T follicular helper cell (primary cell): ENCODE results near the gene NR3C1.
"Not testable (repeated sequence)": the region's sequence is repeated elsewhere in the genome, so short reads cannot be mapped to it uniquely, and the experiment has no call there.

ENCODE experiments used
- DNase-seq: peaks from one replicate; pipeline ENCODE4 v3.0.0-alpha.2; 2020; ENCODE audit warnings: low read depth

The NR3C1 gene

GRCh38 chr5:143336485-143336884 lies 67.0 kb downstream of the NR3C1 start:
- DNase-seq, result no peak

GRCh38 chr5:143334903-143335302 lies 68.6 kb downstream of the NR3C1 start:
- DNase-seq, result no peak

DNA sequence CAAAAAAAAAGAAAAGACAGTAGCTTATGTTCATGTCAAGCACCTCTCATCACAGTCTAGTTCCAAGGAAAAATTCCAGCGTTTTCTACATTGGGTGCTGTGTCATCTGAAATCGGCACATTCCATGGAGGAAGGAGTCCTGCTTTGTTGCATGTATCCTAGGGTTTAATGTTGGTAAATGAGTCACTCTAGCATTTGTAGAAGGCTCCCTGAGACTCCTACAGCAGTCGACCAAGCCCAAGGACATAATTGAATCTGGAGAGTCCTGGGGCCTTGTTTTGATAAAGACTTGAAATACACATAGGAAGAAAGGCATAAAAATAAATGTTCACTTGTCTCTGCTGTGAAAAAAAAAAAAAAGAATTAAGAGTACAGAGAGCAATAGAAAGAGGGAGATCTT lies 69.1 kb downstream of the NR3C1 start:
- not testable (repeated sequence) for DNase-seq

DNA sequence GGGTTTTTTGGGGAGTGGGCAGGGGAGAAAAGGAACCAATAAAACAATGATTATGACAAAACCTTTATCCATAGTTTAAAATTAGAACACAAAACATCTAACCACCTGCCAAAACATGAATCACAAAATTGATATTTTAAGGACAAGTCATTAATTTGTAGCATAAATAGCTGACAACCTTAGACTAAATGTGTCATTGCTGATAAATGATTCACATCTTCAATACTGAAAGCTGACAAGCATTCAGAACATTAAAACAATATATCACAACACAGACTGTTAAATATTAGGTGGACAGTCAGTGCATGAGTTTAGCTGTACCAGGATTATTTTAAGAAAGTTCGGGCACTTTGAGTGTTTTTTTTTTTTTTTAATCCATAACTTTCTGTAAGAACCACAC lies 71.5 kb downstream of the NR3C1 start:
- no peak for DNase-seq

DNA sequence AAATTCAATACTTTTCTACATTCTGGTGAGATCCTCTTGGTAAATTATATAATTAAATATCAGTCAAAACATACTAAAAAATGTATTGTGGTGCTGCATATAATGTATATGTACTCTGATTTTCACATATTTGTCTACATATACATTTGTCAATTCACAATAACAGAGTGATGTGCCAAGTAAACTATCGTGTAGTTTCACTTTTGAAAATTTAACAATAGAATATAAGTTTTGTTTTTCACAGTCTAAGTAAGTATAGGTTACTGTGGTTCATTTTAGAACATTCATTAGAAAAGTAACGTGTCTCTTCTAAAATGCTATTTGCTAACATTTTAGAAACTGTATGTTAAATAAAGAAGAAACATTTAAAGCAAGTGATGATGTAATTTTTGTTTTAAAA lies 73.6 kb downstream of the NR3C1 start:
- no peak for DNase-seq

DNA sequence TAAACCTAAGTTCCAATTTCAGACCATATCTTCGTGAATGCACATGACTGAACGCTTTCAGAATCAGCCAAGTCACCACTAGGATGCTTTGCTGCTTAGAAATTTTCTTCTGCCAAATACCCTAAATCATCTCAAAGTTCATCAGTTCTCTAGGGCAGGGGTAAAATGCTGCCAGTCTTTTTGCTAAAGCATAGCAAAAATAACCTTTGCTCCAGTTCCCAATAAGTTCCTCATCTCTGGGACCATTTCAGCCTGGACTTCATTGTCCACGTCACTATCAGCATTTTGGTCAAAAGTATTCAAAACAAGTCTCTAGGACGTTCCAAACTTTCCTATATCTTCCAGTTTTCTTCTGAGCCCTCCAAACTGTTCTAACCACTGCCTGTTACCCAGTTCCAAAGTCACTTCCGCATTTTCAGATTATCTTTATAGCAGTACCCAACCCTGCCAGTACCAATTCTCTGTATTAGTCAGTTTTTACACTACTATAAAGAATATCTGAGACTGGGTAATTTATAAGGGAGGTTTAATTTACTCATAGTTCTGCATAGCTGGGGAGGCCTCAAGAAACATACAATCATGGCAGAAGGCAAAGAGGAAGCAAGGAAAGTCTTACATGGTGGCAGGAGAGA lies 74.8 kb downstream of the NR3C1 start:
- DNase-seq, result no peak

GRCh38 chr5:143325086-143325485 lies 78.4 kb downstream of the NR3C1 start:
- DNase-seq, result not testable (repeated sequence)

DNA sequence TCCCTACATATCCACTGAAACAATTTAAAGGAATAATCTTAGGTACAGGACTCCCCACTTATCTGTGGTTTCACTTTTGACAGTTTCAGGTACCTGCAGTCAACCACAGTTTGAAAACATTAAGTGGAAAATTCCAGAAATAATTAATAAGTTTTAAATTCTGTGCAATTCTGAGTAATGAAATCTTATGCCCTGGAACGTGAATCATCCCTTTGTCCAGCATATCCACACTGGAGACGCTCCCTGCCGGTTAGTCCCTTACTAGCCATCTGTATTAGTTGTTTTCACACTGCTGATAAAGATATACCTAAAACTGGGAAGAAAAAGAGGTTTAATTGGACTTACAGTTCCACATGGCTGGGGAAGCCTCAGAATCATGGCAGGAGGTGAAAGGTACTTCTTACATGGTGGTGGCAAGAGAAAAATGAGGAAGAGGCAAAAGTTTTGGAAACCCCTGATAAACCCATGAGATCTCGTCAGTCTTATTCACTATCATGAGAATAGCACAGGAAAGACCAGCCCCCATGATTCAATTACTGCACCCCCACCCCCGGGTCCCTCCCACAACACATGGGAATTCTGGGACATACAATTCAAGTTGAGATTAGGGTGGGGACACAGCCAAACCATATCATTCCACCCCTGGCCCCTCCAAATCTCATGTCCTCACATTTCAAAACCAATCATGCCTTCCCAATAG lies 80.4 kb downstream of the NR3C1 start:
- DNase-seq, result not testable (repeated sequence)

DNA sequence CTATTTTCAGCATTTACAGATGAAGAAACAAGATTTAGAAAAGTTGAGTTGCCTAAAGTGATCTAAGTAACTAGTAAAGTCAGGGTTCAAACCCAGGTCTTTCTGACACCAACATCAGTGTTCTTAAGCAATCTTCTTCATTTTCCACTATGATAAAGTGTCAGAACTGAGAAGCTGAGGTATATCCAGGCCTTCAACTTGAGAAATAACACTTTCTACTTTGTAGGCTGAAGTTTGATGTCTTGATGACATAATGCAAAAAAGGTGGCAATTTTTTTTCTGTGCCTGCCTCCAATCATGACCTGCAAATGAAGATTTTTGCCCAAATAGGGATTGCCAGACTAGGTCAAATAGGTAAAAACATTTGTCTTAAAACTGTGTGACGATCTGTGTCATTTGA lies 81.3 kb downstream of the NR3C1 start:
- DNase-seq, result no peak

DNA sequence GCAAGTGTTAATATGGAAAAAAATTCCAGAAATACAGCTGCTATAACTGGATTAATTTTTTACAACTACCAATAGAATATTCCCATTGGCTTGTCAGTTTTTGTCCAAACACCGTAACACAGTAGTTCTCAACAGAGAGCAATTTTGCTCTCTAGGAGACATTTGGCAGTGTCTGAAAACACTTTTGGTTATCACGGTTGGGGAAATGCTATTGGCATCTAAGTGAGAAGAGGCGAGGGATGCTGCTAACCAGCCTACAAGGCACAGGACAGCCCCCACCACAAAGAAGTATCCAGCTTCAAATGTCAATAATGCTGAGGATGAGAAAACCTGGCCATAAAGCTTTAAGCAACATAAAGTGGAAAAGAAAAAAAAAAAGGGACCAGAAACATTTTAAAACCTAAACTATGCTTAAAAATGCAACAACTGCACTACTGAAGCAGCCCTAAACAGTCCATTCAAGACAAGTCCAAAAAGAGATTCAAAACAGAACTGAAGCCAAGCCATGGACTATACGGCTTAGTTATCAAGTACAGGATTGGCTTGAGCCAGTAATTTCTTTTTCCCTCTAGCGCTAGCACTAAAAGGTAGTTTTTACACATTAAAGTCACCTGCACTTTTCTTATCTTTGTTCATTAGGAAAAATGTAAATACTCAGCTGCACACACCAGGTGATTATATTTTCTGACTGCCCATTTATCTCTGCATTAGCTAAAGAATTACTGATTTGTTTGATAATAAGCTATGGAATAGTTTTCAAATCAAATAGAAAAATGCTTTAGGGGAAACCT lies 83.9 kb downstream of the NR3C1 start:
- DNase-seq, result no peak

DNA sequence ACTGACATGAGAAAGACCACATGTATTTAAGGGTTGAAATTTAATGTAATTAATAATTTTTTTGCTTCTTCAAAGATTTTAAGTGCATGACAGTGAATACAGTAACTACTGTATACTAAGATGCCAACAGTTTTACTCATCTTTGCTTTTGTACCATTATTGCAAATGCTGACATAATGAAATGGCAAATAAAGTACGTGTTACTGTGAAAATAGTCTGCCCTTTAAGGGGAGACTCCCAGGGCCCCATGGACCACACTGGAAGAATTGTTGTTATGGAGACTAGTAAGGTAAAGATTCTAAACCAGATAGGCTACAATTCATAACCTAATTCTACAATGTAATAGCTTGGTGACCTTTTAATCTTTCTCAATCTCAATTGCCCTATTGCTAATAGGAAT lies 84.7 kb downstream of the NR3C1 start:
- no peak for DNase-seq

GRCh38 chr5:143318270-143318669 lies 85.2 kb downstream of the NR3C1 start:
- no peak for DNase-seq

DNA sequence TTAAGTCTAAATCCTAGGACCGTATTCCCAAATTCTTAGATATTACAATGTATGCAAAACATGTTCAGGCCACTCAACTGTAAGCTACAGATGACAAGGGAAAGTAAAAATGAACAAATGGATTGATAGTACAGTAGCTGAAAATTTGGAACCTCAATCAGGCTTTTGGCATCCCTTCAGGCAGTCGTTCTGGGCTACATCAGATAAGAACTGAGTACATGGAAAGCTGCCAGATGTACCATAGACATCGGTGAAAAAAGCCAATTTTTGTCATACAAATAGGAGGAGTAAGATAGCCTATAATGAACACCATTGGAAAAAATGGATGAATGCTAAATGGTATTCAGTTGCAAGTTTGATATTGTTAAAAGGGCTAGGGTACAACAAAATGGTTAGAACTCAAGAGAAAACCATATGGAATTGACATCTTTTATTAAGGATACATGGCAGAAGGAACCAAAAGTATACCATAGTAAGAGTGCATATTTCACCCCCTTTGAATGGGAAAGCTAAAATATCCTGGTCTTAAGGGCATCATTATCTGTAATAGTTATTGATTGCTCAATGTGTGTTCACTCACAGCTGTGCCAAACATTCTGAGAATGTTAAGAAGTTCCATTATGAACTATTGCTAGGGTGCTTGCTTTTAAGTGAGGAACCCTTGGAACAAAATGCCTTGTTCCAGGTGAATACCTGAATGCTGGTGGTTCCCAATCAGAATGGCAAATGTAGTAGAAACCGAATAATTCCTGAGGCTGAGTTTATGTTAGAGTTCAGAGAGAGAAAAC lies 86.4 kb downstream of the NR3C1 start:
- DNase-seq, result no peak

DNA sequence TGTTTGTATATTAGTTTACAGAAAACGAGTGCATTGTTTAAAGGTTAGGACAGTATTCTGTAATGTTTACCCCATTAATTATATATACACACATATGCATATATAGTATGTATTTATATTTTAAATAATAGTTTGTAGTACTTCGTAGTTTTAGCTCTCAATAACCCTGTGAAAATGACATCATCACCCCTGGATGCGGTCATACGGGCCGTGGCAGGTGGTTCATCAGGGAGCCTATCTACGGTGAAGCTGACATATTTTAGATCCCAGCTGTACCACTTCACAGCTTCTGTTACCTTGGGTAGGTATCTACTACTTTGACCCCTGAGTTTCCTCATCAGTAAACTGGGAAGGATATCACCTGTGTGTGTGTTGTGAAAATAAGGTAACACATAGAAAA lies 87.1 kb downstream of the NR3C1 start:
- DNase-seq, result no peak

DNA sequence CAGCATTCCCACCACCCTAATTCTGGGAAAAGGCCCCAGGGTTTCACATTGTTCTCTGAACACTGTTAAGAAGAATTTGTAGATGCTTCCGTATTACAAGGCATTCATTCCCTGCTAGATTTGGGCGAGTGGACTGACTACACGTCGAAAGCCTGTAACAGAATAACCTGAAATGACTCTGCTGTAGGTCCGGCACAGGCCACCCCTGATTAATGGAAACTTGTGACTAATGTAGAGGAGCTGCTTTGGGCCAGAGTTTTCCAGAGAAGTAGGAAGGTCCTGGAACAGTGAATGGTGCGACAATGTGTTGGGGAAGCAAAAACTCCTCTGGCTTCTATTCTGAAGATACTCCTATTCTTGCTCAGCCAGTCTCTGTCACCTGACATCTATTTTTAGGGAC lies 87.6 kb downstream of the NR3C1 start:
- no peak for DNase-seq

DNA sequence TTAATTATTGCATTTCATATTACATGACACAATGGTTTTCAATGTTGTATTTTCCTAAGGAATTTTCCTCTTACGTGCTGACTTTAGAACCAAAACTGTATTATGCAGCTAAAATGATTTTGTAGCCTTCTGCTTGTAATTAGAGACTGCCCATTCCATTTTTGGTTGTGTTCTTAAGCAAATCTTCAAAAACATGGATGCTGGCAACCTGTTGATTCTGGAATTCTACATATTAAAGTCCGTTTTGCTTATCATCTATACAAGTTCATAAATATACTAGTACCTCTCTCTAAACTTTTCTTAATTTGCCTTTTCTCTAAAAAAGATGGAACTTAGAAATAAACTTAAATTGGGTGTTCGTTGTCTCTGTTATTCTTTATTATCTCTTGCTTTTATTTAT lies 88.3 kb downstream of the NR3C1 start:
- DNase-seq, result no peak

DNA sequence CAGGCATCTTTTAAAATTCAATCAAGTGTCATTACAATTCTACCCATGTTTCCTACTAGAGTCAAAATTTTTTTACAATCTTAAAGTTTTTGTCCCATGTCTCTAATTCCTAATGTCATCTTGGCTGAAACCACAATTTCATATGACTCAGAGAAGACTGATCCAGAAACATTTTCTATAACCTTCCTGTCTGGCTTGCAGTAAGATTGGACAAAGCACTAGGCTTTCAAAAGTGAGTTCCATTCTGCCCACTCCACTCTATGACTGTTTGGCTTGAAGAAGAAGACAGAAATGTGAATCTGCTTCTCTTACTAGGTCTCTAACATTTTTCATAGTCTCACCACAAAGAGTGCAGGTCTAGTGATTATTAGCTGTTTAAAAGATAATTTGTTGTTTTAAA lies 88.8 kb downstream of the NR3C1 start:
- DNase-seq, result no peak

DNA sequence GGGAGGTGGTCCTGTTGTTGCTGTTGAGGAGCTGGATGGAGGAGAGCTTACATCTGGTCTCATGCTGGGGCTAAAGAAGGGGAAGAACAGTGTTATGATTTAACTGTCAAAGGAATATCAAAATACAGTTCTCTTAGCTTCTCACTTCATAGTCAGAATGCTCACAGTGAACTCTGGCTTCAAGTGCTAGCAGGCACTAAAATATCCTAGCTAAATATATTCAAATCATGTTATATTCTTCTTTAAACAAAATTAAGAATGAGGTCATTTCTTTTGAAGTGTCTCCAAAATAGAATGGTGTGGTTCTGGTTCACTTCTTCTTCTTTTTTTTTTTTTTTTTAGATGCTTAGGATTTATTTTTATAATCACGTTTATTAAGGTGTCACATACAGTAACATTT lies 89.4 kb downstream of the NR3C1 start:
- no peak for DNase-seq

- DNase-seq, result no peak
Measured at GRCh38 chr5:143313298-143313852, 90.1 kb downstream of the NR3C1 start.

- no peak for DNase-seq
Measured at GRCh38 chr5:143312822-143313221, 90.7 kb downstream of the NR3C1 start.

DNA sequence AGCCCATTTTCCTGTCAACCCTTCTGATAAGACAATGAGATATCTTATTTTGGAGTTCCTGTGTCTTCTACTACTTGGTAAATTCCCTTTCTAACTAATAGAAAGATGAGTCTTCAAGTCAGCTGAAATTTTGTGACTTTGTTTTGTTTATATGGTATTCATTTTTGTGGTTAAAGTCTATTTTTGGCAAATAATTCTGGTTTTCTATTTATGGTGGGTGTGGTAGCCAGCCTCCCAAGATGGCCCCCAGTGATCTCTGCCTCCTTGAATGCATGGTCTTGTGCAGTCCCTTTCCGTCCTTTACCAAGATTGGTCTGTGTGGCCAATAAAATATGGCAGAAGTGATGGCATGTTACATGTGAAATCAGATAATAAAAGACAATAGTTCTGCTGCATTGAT lies 91.5 kb downstream of the NR3C1 start:
- no peak for DNase-seq

GRCh38 chr5:143311428-143311827 lies 92.1 kb downstream of the NR3C1 start:
- no peak for DNase-seq
